Measurements from ENCODE around the gene MTUS2.

- TF ChIP-seq SUZ12 (IDR thresholded peaks at IDR 0.05; ENCODE audit: extremely low read depth, insufficient read depth, insufficient read length) = no peak
- no peak for TF ChIP-seq YY1 (IDR thresholded peaks at IDR 0.05; ENCODE audit: insufficient read depth, insufficient read length)
- no peak for TF ChIP-seq ZNF274 (IDR thresholded peaks at IDR 0.05; ENCODE audit: low read depth, low read length)
These were observed 138.3 kb downstream of the MTUS2 start for GRCh38 chr13:28958441-28958840.
